IPS-11a (cell line): ENCODE measurements around the gene TMEM63C.
"Not testable (repeated sequence)": the region's sequence is repeated elsewhere in the genome, so short reads cannot be mapped to it uniquely, and the experiment has no call there.

Source experiments
- H3K4me3 ChIP-seq: one replicate; pipeline ENCODE4 v1.5.1; 2013; ENCODE audit warnings: low read depth, low read length, control low read depth

TMEM63C gene

DNA sequence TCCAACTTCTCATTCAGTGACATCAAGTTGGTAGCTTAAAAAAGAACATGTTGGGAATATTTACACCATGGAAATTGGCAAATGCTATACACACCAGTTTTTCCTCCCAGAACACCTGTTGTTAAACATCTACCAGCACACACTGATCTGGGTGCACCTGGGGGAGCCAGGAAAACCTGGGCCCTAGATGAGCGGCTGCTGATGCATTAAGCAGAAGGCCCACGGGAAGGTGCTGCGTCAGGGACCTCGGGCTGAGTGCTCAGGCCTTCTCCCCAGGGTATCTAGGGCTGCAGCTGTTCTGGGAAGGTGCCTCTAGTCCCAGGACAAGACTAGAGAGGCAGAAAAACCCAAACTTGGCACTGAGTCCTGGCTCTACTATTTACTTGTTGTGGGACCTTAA is 92.2 kb downstream of the TMEM63C start:
- H3K4me3 ChIP-seq = no peak overlapping the region

- no peak overlapping the region for H3K4me3 ChIP-seq
Measured at GRCh38 chr14:77275041-77275580, 93.5 kb downstream of the TMEM63C start.

DNA sequence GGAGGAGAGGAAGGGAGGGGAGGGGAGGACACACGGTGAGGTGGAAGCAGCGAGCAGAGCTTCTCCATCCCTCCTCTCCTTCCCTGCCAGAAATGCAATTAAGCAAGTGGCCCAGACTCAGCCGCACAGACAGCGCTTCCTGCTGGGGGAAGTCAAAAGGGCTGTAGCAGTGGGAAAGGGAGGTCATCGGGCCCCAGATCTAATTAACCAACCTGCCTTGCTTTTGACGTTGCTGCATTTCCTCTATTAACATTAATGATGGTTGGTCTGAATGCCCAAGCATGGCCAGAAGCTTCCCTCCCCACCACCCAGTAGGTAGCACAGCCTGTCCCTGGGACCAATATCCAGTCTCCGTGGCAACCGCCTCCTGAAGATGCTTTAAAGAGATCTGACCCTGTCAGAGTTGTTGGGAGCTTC is 94.0 kb downstream of the TMEM63C start:
- no peak overlapping the region for H3K4me3 ChIP-seq

DNA sequence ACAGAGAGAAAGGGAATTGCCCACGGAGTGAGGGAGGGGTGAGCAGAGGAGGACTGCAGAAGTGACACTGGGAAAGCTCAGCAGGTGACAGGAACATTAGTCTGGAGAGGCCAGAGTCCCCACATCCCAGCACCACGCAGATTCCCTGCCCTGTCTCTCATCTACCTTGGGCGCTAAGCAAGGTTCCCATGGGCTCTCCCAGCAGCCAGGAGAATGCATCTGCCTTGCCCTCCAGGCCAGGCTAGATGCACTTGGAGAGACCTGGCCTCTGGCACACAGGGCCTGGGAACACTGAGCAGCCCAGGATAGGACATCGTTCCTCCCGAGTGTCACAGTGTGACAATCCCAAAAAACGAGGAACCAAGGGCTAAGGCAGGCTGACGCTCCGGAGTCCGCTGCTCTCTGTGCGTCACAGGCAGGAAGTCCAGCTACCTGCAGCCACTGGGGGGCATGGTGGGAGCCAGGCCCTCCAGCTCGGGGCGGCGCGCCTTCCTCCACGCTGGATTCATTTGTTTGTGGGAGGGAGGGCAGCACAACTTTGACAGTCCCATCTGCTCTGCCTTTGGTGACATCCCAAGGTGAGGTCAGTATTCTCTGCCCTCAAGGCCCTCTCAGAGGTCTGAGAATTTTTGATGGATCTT is 94.8 kb downstream of the TMEM63C start:
- no peak overlapping the region for H3K4me3 ChIP-seq

- no peak overlapping the region for H3K4me3 ChIP-seq
Measured at GRCh38 chr14:77276959-77277358, 95.4 kb downstream of the TMEM63C start.

DNA sequence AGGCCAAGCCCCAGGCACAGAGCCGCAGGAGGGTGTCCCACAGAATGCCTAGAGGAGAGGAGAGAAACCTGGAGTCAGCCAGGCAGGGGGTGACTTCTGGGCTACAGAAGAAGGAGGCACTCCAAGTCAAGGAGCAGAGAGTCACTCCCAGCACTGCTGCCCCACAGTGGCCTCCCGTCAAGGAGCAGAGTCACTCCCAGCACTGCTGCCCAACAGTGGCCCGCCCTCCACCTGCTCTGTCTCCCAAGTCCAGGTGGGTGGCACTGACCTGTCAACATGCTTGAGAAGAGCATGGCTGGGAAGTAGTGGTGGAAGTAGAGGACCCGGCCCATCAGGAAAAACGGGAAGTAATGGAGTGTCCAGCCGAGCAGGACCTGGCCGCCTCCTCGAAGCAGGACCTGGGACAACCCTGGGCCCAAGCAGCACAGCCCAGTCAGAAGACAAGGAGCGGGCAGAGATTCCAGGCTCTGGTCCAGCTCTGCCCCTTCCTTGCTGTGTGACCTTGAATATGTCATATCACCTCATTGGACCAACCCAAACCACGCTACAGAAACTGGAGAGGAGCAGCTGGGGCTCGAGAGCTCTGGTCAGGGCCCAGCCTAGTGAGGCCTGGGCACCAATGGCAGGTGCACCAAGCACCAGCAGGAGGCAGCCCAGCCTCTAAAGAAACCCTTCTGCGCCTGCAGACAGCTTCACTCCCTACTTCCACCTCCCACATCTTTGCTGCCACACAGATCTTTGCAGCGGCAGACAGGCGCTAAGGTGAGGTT is 97.0 kb downstream of the TMEM63C start:
- H3K4me3 ChIP-seq = no peak overlapping the region

DNA sequence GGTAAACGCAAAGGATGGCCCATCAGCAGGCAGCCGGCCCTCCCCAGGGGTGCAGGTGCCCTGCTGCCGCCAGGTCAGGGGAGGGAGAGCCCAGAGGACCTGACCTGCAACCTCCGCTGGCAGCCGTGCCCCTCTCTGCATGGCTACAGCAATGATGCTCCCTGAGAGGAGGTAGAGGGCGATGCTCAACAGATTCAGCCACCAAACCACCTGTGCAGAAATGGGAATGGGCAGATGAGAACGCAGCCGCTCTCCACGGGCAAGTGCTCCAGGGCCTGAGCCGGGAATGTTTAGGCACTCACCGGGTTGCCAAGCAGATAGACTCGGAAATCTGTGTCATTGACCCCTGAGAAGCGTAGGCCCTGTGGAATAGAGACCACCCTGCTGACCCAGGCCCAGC is 98.1 kb downstream of the TMEM63C start:
- no peak overlapping the region for H3K4me3 ChIP-seq

GRCh38 chr14:77280921-77281320 is 99.3 kb downstream of the TMEM63C start:
- H3K4me3 ChIP-seq = not testable (repeated sequence)

DNA sequence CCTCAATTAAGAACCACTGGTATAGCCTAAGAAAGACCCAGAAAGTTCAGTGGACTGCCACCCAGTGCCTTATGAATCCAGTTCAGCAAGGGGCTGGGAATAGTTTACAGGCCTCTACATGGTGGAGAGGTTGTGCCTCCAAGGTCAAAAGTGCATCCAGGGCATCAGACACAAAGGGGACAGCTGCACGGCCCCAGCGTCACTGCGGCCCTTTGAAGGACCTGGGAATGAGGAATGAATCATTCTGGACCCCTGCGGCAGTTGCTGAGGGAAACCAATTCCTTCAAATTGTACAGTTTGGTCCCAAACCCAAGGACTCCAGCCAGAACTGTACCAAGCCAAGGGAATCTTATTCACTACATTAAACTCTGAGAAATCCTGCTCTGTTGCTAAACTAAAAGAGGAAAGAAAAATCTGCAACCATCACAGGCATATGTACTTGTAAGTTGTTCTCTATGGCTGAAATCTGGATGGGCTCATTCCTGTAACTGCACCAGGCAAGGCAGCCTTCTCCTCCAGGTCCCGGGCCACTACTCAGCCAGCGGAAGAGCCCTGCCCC is 100.3 kb downstream of the TMEM63C start:
- no peak overlapping the region for H3K4me3 ChIP-seq

DNA sequence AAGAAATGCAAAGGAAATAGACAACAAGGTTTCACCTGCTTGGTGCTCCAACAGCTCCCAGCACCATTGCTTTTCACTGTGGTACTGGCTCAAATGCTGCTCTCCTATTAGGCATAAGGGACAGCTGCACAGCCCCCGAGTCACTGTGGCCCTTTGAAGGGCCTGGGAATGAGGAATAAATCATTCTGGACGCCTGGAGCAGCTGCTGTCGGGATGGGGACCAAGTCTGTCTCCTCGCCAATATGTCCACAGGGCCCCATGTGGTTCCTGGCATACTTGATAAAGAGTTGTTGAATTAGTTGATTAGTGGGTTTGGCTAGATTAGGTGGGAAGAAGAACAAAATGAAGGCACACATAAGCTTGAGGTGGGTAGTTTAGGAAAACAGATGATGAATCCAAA is 102.5 kb downstream of the TMEM63C start:
- H3K4me3 ChIP-seq = no peak overlapping the region

- no peak overlapping the region for H3K4me3 ChIP-seq
Measured at GRCh38 chr14:77284466-77284865, 102.9 kb downstream of the TMEM63C start.

DNA sequence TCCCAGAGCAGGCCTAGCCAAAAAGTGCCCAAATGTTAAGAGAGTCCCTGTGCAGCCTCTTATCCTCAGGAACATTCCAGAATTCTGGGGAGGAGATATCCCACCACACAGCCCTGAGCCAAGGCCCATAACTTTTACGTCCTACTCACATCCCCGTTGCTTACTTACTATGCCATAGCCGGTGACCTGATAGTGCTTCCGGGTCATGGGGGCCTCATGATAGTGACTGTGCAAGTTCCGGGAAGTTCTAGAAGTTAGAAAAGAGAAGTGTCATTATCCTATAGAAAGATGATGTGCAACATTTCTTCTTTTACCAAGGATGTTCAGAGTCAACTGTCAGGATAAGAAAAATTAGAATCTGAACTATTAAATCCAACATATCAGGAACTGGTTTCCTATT is 105.0 kb downstream of the TMEM63C start:
- no peak overlapping the region for H3K4me3 ChIP-seq

GRCh38 chr14:77290705-77291104 is 109.1 kb downstream of the TMEM63C start:
- H3K4me3 ChIP-seq = no peak overlapping the region

DNA sequence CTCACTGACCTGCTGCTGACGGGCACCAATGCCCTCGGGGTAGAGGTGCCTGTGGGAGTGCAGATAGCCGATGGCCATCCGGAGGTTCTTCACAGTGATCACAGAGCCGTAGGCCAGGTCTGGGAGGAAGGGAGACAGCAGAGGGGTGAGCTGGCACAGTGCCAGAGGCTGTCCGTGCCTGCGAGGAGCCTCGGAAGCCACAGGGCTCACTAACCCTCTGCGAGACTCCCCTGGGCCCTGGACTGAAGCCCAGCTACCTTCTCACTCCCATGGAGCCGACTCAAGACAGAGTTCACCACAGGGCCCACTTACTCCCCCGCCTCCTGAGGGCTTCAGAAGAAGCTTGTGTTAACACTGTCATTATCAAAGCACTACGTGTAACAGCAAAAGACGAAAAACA is 114.6 kb downstream of the TMEM63C start:
- no peak overlapping the region for H3K4me3 ChIP-seq

GRCh38 chr14:77296906-77297305 is 115.3 kb downstream of the TMEM63C start:
- H3K4me3 ChIP-seq = no peak overlapping the region

- no peak overlapping the region for H3K4me3 ChIP-seq
Measured at GRCh38 chr14:77299771-77300170, 118.2 kb downstream of the TMEM63C start.

GRCh38 chr14:77301103-77301502 is 119.5 kb downstream of the TMEM63C start:
- H3K4me3 ChIP-seq = no peak overlapping the region

DNA sequence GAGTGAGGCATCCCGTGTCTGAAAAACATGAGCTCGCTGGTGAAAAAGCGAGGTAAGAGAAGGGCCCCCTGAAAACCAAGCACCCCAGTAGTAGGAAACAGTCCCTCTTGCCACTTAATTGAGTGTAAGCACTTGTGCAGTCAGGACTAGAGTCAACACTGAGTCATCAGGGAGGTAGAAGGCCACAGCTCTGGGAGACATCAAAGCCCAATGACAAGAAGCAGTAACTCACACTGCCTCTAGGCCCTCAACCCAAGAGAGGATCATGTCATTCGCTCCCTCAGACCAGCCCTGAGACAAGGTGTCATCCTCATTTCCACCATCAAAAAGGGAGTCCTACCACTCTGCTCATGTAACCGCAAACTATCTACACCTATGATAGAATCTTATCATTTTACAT is 121.3 kb downstream of the TMEM63C start:
- H3K4me3 ChIP-seq = no peak overlapping the region

- no peak overlapping the region for H3K4me3 ChIP-seq
Measured at GRCh38 chr14:77303417-77304156, 122.0 kb downstream of the TMEM63C start.

- no peak overlapping the region for H3K4me3 ChIP-seq
Measured at GRCh38 chr14:77305696-77306095, 124.1 kb downstream of the TMEM63C start.

GRCh38 chr14:77306416-77306815 is 124.8 kb downstream of the TMEM63C start:
- H3K4me3 ChIP-seq = no peak overlapping the region
